GM19455 (cell line): ENCODE results near the gene HIBCH.
"Not testable (repeated sequence)": the region's sequence is repeated elsewhere in the genome, so short reads cannot be mapped to it uniquely, and the experiment has no call there.

Source experiments
- ATAC-seq: cut with Tn5 transposase; IDR thresholded peaks from one replicate; pipeline ENCODE4 v1.9.1; 2021; ENCODE audit not compliant: unreplicated experiment

Gene HIBCH

DNA sequence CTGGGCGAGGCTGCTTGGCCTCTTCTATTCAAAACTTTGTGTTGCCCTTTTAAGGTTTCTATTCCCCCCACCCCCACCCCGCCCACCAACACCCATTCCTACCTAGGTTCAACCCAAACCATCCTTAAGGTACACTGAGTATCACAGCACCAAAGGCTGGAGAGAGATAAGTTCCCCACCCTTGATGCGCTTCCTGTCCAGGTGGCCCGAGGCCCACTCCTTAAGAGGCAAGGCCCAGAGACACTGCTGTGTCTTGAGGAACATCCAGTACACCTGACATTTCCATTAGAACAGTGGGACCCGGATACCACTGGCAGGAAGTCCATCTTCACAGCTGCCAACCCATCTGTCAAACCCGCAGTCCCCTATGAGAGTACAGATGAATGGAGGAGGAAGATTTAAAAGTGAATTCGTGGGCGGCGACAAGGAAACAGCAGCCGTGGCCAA lies 23.5 kb upstream of the HIBCH start:
- ATAC-seq = no peak

DNA sequence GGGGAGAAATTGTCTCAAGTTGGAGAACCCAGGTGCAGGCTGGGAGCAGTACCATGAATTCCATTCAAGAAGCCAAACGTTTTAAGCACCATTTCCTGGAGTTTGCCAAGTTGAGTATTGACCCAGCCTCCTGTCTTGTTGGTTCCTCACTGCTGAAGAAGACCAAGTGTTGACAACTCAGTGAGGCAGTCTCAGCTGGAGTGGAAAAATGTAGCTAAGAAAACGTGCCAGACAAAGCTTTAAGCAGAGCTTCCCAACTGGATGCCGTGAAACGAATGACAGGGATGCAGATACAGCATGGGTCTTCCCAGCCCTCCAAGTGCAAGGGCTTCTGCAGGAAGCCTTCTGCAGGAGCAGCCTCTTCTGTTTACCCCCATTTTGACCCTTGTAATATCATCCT lies 23.0 kb upstream of the HIBCH start:
- no peak for ATAC-seq

DNA sequence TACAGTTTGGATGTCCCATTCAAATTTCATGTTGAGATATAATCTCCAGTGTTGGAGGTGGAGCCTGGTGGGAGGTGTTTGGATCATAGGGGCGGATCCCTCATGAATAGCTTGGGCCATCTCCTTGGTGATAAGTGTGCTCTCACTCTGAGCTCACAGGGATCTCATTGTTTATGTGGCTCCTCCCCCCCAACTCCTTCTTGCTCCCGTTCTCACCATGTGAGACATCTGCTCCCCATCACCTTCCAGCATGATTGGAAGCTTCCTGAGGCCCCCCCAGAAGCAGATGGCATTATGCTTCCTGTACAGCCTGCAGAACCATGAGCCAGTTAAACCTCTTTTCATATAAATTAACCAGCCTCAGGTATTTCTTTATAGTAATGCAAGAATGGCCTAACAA lies 20.7 kb upstream of the HIBCH start:
- no peak for ATAC-seq

DNA sequence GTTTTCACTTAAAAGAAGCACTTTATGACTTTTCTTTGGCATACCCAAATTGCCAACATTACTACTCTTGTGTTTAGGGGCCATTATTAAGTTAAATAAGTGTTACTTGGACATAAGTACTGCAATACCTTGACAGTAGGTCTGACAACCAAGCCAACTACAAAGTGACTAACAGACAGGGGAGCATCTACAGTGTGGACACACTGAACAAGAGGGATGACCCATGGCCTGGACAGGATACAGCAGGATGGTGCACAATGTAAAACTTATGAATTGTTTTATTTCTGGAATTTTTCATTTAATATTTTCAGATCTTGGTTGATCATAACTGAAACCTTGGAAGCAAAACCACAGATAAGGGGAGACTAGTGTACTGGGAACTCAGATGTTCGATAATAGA lies 19.8 kb upstream of the HIBCH start:
- no peak for ATAC-seq

DNA sequence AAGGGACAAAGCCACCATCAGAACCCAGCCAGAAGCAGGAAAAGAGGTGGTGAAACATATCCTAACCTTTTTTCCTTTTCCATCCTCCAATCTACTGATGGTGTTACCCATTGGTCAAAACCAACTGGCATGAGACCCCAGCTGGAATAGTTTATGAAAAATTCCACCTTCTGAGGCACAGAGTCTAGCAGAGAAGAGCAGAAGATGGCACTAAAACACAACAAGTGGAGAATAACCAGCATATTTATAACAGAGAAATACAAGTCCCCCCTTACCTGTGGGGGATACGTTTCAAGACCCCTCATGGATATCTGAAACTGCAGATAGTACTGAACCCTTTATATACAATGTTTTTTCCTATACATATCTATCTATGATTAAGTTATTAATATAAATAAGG lies 18.8 kb upstream of the HIBCH start:
- no peak for ATAC-seq

DNA sequence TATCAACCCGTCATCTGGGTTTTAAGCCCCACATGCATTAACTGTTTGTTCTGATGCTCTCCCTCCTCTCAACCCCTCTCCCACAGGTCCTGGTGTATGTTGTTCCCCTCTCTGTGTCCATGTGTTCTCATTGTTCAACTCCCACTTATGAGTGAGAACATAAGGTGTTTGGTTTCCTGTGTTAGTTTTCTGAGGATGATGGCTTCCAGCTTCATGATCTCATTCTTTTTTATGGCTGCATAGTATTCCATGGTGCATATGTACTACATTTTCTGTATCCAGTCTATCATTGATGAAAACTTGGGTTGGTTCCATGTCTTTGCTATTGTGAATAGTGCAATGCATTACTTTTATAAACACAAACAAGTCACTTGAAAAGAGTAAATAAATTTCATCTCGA lies 16.8 kb upstream of the HIBCH start:
- no peak for ATAC-seq

DNA sequence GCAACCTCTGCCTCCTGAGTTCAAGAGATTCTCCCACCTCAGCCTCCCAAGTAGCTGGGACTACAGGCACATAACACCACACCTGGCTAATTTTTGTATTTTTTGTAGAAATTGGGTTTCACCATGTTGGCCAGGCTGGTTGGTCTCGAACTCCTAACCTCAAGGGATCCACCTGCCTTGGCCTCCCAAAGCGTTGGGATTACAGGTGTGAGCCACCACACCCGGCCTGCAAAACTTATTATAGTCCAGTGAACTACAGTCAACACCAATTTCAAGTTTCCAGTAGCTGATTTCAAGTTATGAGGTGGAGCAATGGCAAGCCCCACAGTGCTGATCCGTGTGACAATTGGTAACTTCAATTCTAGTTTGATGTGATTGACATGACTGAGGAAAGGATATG lies 16.0 kb upstream of the HIBCH start:
- not testable (repeated sequence) for ATAC-seq

DNA sequence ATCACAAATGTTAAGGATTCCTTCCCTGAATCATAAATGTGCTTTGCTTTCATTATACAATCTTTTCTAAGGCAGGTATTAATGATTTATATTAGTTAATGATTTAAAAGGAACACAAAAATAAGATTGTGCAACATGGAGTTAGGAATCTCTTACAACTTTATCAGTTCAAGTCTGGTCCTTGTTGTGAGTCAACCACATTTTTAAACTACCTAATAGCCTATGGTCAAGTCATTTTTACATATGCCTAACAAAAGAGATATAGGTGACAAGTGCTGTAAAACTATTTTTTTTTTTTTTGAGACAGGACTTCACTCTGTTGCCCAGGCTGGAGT lies 15.6 kb upstream of the HIBCH start:
- no peak for ATAC-seq

DNA sequence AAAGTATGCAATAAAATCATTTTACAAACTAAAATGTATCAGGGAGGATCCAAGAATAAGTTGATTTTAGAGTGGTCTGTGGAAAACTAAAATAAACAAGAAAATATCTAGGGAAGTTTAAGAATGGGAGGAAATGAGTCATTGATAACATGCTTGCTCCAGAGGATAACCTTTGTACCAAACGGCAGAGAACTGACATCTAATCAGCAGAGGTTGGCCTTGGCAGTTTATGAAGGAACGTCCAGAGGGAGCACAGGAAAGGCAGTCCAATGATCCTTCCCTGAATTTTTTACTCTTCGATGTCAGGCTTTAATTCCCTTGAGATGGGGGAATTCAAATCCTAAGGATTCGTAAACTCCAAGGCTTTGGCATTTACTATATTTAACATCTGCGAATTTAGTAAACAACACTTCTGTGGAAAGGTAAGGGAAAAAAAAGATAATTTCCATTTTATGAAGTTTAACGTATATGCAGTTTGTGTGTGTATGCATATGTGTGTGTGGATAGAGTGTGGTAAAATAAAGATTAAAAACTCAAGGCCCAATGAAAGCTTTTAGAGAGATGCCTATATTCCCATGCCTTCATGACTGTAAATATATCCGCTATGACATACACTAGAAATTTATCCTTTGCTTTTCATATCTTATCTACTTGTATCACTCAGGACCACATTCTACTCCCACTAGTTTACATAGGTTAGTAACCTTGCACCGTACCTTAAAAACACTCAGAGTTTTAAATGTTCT lies 15.0 kb upstream of the HIBCH start:
- ATAC-seq = no peak

DNA sequence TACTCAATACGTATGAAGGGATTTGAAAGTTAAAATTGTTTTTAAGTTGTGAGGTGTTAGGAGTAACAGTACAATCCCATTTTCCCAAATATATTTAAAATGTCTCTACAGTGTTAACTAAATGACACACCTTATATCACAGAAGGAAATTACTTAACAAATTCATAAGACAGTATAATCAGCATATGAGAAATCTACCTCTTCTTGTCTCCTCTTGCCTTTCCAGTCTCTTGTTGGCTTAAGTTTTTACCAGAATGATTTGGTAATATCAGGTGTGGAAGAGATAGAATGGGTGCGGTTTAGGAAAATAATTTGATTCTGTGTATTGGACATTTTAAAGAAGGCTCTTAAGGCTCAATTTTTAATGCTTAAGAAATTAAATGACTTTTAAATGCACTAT lies 14.3 kb upstream of the HIBCH start:
- ATAC-seq = no peak

DNA sequence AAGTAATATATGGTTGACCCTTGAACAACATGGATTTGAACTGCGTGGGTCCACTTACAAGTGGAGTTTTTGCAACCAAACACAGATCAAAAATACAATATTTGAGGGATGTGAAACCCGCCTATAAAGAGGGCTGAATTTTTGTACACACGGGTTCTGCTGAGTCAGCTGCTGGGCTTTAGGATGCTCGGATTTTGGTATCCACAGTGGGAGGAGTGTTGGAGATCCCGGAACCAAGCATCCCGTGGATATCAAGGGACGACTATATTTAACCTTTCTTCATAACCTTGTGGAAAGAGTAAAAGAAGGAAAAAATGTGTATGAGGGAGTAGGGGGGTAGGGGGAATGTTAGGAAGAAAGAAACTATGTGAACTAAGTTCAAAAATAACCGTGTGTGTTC lies 13.8 kb upstream of the HIBCH start:
- ATAC-seq = no peak

DNA sequence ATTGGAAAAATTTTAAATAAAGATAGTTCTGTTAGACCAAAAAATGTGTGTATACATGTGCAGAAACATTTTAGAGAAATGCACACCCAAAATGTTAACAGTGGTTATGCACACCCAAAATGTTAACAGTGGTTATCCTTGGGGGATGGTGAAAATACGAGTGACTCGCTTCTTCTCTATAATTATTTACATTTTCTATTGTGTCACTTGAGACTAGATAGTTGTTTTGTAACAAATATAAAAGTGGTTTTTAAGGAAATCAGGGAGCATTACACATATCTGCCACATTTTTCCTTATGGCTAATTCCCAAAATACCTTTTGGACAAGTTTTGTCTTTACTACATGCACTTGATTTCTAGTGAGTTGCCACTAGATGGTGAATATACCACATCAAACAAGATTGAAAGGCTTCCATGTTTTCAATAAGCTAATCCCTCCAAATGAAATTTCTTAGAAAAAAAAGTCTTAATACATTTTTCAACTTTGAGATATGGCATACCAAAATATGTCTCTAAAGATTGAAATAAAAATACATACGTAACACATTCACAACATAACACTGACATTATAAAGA lies 9.0 kb upstream of the HIBCH start:
- no peak for ATAC-seq

DNA sequence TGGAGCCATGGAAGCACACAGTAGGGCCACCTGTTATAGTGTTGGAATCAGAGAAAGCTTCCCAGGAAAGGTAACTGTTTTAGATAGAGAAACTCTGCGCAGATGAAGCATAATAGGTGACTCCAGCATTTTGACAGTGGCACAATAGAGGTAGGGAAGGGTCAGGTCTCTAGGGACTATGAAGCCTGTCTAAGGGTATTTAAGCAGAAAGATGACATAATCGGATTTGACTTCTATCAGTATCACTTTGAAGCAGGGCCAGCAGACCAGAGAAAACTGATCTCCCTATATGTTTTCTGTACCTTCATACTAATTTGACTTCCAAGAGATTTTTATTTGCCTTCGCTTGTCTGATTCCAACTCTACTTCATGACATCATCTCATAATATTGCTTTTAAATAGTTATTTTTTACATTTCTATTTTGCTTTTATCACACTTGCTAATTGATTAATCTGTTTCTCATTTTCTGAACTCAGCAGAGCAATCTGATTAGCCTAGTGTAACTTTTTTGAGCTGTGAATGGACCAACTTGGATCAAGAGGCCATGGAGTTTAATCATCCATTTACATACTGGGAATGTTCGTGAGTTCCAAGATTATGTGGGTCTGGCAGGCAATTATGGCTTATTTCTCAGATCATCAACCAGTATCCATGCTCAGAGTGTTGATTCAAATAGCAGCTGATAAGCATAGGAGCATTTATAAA lies 8.4 kb upstream of the HIBCH start:
- ATAC-seq = no peak

DNA sequence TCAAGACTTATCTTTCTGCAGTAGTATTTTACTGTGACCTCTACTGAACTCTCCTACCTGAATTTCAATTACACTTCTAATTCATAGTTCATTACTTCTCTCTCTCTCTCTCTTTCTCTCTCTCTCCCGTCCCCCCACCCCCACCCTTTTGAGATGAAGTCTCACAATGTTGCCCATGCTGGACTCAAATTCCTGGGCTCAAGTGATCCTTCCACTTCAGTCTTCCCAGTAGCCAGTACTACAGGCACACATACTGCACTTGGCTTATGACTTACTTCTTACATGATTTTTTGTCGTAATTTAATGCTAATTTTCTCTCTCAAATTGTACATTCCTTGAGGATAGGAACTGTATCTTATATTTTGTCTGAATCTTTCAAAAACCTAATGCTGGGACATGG lies 6.0 kb upstream of the HIBCH start:
- no peak for ATAC-seq

DNA sequence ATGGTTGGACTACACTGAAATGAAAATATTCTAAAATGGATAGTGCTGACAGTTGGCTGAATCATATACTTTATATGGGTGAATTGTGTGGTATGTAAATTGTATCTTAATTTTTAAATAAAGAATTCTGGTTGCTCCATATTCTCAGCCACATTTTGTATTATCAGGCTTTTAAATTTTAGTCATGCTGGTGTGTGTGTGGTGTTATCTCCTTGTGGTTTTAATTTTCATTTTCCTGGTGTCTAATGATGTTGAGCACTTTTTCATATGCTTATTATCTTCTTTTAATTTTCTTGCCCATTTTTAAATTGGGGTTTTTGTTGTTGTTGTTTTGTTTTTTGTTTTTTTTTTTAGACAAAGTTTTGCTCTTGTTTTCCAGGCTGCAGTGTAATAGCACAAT lies 3.8 kb upstream of the HIBCH start:
- no peak for ATAC-seq

DNA sequence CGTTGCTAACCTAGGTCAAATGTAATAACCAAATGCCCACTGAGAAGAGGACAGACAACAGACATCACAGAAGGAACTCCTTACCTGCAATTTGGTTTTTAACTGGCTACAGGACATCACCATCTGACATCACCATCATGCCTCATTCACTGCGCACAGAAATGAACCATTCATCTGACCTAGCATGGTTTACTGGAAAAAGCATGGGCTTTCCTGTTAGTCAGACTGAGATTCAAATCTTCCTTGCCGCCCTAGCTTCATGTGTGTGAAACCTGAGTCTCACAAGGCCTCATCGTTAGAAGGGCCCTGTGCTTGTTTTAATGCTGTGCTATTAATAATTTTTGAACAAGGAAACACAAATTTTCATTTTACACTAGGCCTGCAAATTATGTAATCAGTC lies 1.1 kb upstream of the HIBCH start:
- no peak for ATAC-seq

DNA sequence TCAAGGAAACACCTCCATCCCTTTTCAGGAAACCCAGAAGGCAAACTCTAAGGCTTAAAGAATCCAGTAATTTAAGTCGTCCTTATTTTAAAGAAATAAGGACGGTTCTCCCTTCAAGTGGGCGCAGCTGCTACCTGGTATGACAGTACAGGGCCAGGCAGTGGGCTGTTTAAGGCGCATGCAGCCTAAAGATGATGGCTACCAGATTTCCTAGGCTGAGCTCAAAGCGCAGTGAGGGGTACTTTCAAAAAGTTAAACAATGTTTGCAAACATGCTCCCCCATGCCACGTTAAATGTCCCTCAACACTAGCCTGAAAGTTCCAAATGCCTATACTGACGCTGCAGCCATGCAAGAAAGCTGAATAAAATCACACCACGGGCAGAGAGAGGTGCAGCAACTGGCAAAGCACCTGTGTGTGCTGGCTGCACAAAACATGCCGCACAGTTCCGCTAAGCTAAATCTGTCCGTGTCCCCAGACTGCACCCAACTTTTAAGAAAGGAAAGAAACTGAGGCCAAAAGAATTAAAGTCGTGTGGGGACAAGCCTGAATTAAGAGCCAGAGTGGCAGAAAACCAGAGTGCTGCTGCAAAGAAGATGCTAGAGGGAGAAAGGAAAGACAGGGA lies 583 bp downstream of the HIBCH start:
- peak; percentile 42 for ATAC-seq

DNA sequence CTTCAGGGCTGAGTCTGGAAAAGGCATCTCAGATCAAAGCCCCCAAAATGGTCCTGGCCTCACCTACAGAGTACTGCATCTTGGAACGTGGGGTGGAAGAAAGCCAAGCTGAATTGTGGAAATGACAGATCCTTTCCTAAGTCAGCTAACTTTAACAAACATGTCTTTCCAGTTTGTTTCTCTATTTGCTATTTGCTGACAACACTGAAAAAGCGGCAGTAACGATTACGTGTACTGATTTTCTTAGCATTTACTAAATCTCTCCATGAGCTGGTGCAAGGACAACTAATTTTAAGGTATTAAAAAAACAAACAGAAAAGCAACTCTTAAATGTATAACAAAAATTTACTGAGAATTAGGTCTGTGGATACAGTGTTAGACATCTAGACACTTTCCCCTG lies 1.1 kb downstream of the HIBCH start:
- no peak for ATAC-seq

DNA sequence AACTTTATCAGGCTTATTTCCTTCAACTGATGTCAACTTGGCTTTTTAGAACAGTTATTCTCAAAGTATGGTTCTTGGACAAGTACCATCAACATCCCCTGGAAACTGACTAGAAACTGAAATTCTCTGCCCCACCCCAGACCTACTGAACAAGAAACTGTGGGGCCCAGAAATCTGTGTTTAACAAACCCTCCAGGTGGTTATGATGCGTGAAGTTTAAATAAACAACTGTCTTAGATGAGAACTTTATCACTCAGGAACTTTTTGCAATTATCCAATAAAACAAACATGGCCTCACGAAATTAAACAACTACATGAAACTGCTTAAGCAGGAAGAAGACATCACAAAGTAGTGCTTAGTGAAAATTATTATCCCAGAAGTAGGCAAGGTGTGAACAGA lies 4.4 kb downstream of the HIBCH start:
- ATAC-seq = no peak

DNA sequence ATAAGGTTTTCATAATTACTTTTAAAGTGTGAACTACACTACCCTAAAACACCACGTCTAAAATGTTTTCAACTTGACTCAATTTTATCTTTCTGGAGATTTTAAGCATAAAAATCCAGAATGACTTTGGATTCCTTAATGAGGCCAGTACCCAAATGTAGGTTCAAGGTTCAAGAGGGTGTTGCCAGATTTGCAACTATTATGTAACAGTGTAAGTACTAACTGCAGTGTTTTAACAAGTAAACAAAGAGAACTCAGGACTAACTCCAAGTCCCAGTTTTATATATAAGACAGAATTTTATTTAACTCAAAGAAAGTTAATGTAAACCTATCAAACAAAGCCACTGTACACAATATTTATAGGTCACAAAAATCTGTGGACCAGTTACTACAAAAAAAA lies 5.7 kb downstream of the HIBCH start:
- no peak for ATAC-seq

DNA sequence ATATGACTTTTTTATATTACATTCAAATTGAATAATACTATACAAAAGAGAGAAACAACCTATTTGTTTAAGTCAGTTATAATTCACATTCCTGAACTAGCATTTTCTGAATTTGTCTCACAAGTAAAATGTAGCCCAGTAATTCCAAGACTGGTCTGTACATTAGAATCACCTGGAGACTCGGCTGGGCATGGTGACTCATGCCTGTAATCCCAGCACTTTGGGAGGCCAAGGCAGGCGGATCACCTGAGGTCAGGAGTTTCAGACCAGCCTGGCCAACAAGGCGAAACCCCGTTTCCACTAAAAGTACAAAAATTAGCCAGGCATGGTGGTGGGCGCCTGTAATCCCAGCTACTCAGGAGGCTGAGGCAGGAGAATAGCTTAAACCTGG lies 7.0 kb downstream of the HIBCH start:
- not testable (repeated sequence) for ATAC-seq
